Lower leg skin (tissue), 3 donors: ENCODE data around the gene PNLIPRP1.

Experiments
- POLR2A ChIP-seq, 2 donors: fragments of 450-650 bp; IDR thresholded peaks; one replicate each; pipeline ENCODE4 v1.6.1; 2016 to 2017; ENCODE audit warnings: antibody characterized with exemption in 2 of 2, mild to moderate bottlenecking in 1 of 2, moderate library complexity in 1 of 2
- TF ChIP-seq, protein P1 (sequence below), 3 donors: fragments of 450-650 bp; IDR thresholded peaks; one replicate each; pipeline ENCODE4 v1.5.1; 2016; ENCODE audit warnings: antibody characterized with exemption in 3 of 3, mild to moderate bottlenecking in 3 of 3, moderate library complexity in 2 of 3

DNA sequence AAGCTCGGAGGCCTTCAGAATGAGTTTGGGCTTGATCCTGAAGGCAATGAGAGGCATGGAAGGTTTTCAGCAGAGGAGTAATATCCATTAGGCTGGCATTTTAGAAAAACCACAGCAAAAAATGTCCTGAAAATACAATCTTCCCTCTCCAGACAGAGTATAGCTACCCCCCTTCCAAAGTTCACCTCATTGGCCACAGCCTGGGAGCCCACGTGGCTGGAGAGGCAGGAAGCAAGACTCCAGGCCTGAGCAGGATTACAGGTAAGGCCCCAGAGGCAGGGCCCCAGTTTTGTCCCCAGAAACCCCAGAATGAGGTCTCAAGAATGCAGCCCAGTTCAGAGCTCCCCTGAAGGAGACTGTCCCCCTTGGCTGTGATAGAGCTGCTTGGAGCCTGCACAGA lies 5.3 kb downstream of the PNLIPRP1 start:
- TF ChIP-seq, protein P1, sequence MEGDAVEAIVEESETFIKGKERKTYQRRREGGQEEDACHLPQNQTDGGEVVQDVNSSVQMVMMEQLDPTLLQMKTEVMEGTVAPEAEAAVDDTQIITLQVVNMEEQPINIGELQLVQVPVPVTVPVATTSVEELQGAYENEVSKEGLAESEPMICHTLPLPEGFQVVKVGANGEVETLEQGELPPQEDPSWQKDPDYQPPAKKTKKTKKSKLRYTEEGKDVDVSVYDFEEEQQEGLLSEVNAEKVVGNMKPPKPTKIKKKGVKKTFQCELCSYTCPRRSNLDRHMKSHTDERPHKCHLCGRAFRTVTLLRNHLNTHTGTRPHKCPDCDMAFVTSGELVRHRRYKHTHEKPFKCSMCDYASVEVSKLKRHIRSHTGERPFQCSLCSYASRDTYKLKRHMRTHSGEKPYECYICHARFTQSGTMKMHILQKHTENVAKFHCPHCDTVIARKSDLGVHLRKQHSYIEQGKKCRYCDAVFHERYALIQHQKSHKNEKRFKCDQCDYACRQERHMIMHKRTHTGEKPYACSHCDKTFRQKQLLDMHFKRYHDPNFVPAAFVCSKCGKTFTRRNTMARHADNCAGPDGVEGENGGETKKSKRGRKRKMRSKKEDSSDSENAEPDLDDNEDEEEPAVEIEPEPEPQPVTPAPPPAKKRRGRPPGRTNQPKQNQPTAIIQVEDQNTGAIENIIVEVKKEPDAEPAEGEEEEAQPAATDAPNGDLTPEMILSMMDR (IDR thresholded peaks at IDR 0.05), result no peak
- no peak for TF ChIP-seq POLR2A (IDR thresholded peaks at IDR 0.05)
